ENCODE measurements around the gene ZGPAT. TPM values are rescaled to one million over a fixed set of nuclear protein-coding genes. Genes with fewer than 3 reads are reported as not detected.
A peak's percentile ranks its signal among the peaks of the same experiment; 100 is the strongest.

ZGPAT gene
- total and polyA plus RNA-seq, 9 of the 15 experiments (the other 6 are each of a cell fraction or from before 2014, with no cell fraction given): 0.14 to 26.6 (median 7.4) TPM

GRCh38 chr20:63740627-63741353 lies 33.0 kb downstream of the ZGPAT start (continued):
- 0 out of 2 replicates have a peak, but pooled peaks have one; percentile 18 for TF ChIP-seq HES1 (IDR thresholded peaks at IDR 0.05; ENCODE audit: low read depth)
- 0 out of 4 replicates have a peak, but pooled peaks of 1 of the 2 experiments have one; percentile 10 for TF ChIP-seq KDM4B (IDR thresholded peaks at IDR 0.05; ENCODE audit: borderline replicate concordance in 2 of 2, low read depth in 1 of 2)
- TF ChIP-seq E2F8 (IDR thresholded peaks at IDR 0.05; ENCODE audit: low read depth, partially characterized antibody): no peak
- no peak for TF ChIP-seq BRD9 (IDR thresholded peaks at IDR 0.05; ENCODE audit: low read depth, partially characterized antibody)
- TF ChIP-seq KAT2B (IDR thresholded peaks at IDR 0.05; ENCODE audit: low read depth, low read length): no peak
- no peak for TF ChIP-seq PYGO2 (tag; IDR thresholded peaks at IDR 0.05)
- TF ChIP-seq EGR1 (conservative IDR thresholded peaks at IDR 0.05): no peak
- TF ChIP-seq ZNF57 (CRISPR knock-in tag; IDR thresholded peaks at IDR 0.05): no peak
- no peak for TF ChIP-seq XRCC3 (IDR thresholded peaks at IDR 0.05)
- no peak for TF ChIP-seq FOXJ2 (tag; IDR thresholded peaks at IDR 0.05)
- no peak for TF ChIP-seq ETV1 (tag; conservative IDR thresholded peaks at IDR 0.05; ENCODE audit: low read depth)
- no peak for TF ChIP-seq POLR3G (IDR thresholded peaks at IDR 0.05; ENCODE audit: extremely low read depth, insufficient read length, insufficient replicate concordance)
- no peak for TF ChIP-seq ARID3B (CRISPR knock-in tag; IDR thresholded peaks at IDR 0.05; ENCODE audit: borderline replicate concordance)
- no peak for TF ChIP-seq SREBF2 (CRISPR knock-in tag; IDR thresholded peaks at IDR 0.05)
- TF ChIP-seq, protein P1, sequence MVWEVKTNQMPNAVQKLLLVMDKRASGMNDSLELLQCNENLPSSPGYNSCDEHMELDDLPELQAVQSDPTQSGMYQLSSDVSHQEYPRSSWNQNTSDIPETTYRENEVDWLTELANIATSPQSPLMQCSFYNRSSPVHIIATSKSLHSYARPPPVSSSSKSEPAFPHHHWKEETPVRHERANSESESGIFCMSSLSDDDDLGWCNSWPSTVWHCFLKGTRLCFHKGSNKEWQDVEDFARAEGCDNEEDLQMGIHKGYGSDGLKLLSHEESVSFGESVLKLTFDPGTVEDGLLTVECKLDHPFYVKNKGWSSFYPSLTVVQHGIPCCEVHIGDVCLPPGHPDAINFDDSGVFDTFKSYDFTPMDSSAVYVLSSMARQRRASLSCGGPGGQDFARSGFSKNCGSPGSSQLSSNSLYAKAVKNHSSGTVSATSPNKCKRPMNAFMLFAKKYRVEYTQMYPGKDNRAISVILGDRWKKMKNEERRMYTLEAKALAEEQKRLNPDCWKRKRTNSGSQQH (CRISPR knock-in tag; IDR thresholded peaks at IDR 0.05): no peak
- TF ChIP-seq, protein P2, sequence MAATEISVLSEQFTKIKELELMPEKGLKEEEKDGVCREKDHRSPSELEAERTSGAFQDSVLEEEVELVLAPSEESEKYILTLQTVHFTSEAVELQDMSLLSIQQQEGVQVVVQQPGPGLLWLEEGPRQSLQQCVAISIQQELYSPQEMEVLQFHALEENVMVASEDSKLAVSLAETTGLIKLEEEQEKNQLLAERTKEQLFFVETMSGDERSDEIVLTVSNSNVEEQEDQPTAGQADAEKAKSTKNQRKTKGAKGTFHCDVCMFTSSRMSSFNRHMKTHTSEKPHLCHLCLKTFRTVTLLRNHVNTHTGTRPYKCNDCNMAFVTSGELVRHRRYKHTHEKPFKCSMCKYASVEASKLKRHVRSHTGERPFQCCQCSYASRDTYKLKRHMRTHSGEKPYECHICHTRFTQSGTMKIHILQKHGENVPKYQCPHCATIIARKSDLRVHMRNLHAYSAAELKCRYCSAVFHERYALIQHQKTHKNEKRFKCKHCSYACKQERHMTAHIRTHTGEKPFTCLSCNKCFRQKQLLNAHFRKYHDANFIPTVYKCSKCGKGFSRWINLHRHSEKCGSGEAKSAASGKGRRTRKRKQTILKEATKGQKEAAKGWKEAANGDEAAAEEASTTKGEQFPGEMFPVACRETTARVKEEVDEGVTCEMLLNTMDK (IDR thresholded peaks at IDR 0.05; ENCODE audit: borderline replicate concordance, insufficient read depth, low read depth, low read length, poor library complexity, severe bottlenecking): peak; percentile 32
- TF ChIP-seq, protein P3, sequence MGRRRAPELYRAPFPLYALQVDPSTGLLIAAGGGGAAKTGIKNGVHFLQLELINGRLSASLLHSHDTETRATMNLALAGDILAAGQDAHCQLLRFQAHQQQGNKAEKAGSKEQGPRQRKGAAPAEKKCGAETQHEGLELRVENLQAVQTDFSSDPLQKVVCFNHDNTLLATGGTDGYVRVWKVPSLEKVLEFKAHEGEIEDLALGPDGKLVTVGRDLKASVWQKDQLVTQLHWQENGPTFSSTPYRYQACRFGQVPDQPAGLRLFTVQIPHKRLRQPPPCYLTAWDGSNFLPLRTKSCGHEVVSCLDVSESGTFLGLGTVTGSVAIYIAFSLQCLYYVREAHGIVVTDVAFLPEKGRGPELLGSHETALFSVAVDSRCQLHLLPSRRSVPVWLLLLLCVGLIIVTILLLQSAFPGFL (CRISPR knock-in tag; IDR thresholded peaks at IDR 0.05): no peak
